EL (cell line): Measurements from ENCODE around the gene C2CD2.

Experiments used
- DNase-seq: peaks from one replicate; pipeline ENCODE4 v3.0.0-alpha.2; 2016

C2CD2 gene

GRCh38 chr21:41929248-41929647, 24.6 kb downstream of the C2CD2 start:
- DNase-seq, result no peak

GRCh38 chr21:41928621-41929220, 25.1 kb downstream of the C2CD2 start:
- no peak for DNase-seq

- DNase-seq, result no peak
Observed at GRCh38 chr21:41927727-41928409, 25.9 kb downstream of the C2CD2 start.

GRCh38 chr21:41926807-41927171, 27.0 kb downstream of the C2CD2 start:
- DNase-seq, result no peak

GRCh38 chr21:41926117-41926806, 27.6 kb downstream of the C2CD2 start:
- peak; percentile 45 for DNase-seq

GRCh38 chr21:41925767-41926116, 28.1 kb downstream of the C2CD2 start:
- no peak for DNase-seq

GRCh38 chr21:41924368-41924754, 29.5 kb downstream of the C2CD2 start:
- no peak for DNase-seq

GRCh38 chr21:41923631-41924367, 30.0 kb downstream of the C2CD2 start:
- DNase-seq, result no peak

- DNase-seq, result no peak
Observed at GRCh38 chr21:41923186-41923585, 30.6 kb downstream of the C2CD2 start.

- no peak for DNase-seq
Observed at GRCh38 chr21:41921021-41921420, 32.8 kb downstream of the C2CD2 start.

GRCh38 chr21:41920476-41920875, 33.3 kb downstream of the C2CD2 start:
- DNase-seq, result no peak

- DNase-seq, result no peak
Observed at GRCh38 chr21:41919666-41920398, 34.0 kb downstream of the C2CD2 start.

- no peak for DNase-seq
Observed at GRCh38 chr21:41918561-41919358, 35.1 kb downstream of the C2CD2 start.

GRCh38 chr21:41917531-41917930, 36.3 kb downstream of the C2CD2 start:
- DNase-seq, result no peak

- no peak for DNase-seq
Observed at GRCh38 chr21:41916888-41917433, 36.9 kb downstream of the C2CD2 start.

GRCh38 chr21:41914965-41915364, 38.9 kb downstream of the C2CD2 start:
- DNase-seq, result no peak

- no peak for DNase-seq
Observed at GRCh38 chr21:41914358-41914757, 39.5 kb downstream of the C2CD2 start.

GRCh38 chr21:41913230-41913629, 40.6 kb downstream of the C2CD2 start:
- DNase-seq, result no peak

- no peak for DNase-seq
Observed at GRCh38 chr21:41908829-41909228, 45.0 kb downstream of the C2CD2 start.

GRCh38 chr21:41907496-41908258, 46.1 kb downstream of the C2CD2 start:
- no peak for DNase-seq

GRCh38 chr21:41906770-41907169, 47.0 kb downstream of the C2CD2 start:
- no peak for DNase-seq
